Left ventricle myocardium inferior (tissue), 1 donor: Measurements from ENCODE around the gene HYCC1. TPM values are rescaled to one million over a fixed set of nuclear protein-coding genes. Genes with fewer than 3 reads are reported as not detected.
"Not testable (repeated sequence)": the region's sequence is repeated elsewhere in the genome, so short reads cannot be mapped to it uniquely, and the experiment has no call there.

Source experiments
- DNase-seq: peaks from one replicate; pipeline ENCODE4 v3.0.0-alpha.2; 2020
- H3K27ac ChIP-seq: fragments of 200-600 bp; replicated peaks from 2 replicates; pipeline ENCODE4 v1.8.0; 2021
- H3K27me3 ChIP-seq: fragments of 200-600 bp; 2 replicates; pipeline ENCODE4 v1.8.0; 2021; ENCODE audit warnings: low read depth
- H3K36me3 ChIP-seq: fragments of 200-600 bp; 2 replicates; pipeline ENCODE4 v1.8.0; 2021
- H3K4me1 ChIP-seq: fragments of 200-600 bp; 2 replicates; pipeline ENCODE4 v1.8.0; 2021
- H3K4me3 ChIP-seq: fragments of 200-600 bp; 2 replicates; pipeline ENCODE4 v1.8.0; 2021; ENCODE audit warnings: mild to moderate bottlenecking, moderate library complexity
- H3K9me3 ChIP-seq: fragments of 200-600 bp; replicated peaks from 2 replicates; pipeline ENCODE4 v1.8.0; 2021
- intact Hi-C: fragments of 100-400 bp; cut with micrococcal nuclease; formaldehyde crosslinking; loops from one replicate; pipeline ENCODE4 v1.11.0; 2022
- total RNA-seq: library from RNA; stranded (reverse); fragmentation: NEBNext Ultra II Directional; extraction: Animal tissue kit (Norgen Biotek cat#: 25700); gene quantifications from one replicate; pipeline ENCODE4 v1.2.1, GENCODE V29; 2021
- TF ChIP-seq, protein P1 (sequence below): fragments of 200-600 bp; IDR thresholded peaks from 2 replicates; pipeline ENCODE4 v1.8.0; 2021; ENCODE audit warnings: antibody characterized with exemption, mild to moderate bottlenecking, borderline replicate concordance
- donor health status: DM: no; HTN: yes; CAD: no; lungs with severe emphysema.

The HYCC1 gene
- total RNA-seq, 1 donor from 2014 or later = 34.8 TPM

DNA sequence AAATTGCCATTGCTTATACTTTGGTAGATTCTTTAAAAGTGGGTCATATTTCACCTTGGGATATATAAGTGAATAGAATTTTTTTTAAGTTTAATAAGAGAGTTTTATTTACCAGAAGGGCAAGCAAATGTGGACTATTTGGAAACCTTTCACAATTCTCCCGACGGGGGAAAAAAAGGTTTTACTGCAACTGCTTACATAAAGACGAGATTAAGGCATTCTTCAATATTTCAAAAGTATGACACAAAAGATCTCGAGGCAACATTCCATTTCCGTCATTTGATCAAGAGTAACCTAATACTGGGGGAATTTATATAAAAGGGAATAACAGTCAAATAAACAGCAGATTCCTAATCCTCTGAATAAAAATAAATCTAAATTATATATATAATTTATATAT, 28.5 kb downstream of the HYCC1 start:
- no peak for DNase-seq
- Histone ChIP-seq H3K9me3 (no peaks in the 10 kb centered on the region), H3K27me3 (no peaks in the 10 kb centered on the region), H3K36me3 (no peaks in the 10 kb centered on the region), H3K4me1 (peaks cover 14% of the 10 kb centered on the region), H3K4me3 (no peak overlapping the region), H3K27ac (no peak overlapping the region)
- intact Hi-C loops = no loop called here
- TF ChIP-seq, protein P1, sequence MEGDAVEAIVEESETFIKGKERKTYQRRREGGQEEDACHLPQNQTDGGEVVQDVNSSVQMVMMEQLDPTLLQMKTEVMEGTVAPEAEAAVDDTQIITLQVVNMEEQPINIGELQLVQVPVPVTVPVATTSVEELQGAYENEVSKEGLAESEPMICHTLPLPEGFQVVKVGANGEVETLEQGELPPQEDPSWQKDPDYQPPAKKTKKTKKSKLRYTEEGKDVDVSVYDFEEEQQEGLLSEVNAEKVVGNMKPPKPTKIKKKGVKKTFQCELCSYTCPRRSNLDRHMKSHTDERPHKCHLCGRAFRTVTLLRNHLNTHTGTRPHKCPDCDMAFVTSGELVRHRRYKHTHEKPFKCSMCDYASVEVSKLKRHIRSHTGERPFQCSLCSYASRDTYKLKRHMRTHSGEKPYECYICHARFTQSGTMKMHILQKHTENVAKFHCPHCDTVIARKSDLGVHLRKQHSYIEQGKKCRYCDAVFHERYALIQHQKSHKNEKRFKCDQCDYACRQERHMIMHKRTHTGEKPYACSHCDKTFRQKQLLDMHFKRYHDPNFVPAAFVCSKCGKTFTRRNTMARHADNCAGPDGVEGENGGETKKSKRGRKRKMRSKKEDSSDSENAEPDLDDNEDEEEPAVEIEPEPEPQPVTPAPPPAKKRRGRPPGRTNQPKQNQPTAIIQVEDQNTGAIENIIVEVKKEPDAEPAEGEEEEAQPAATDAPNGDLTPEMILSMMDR = no peak

DNA sequence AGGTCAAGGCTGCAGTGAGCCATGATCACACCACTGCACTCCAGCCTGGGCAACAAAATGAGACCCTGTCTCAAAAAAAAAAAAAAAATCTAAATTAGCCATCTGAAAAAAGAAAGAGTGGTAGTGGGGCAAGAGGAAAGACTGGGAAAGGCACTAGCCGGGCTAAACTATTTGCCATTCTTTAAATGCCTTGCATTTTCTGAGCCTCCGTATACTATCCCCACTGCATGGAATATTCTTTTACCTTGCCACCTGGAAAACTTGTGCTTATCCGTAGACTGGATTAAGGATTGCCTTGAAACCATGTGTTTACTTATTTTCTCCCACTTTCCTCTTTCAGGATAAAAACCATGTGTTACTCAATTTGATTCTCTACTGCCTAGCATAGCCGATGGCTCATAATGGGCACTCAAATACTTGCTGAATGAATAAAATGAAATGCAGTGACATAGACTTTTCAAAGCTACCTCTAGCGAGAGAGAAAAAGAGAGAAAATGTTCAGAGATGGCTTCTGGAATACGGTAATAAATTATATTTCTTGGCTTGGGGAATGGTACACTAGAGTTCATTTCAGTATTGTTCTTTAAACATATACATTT, 30.6 kb downstream of the HYCC1 start:
- no peak overlapping the region for H3K4me3 ChIP-seq
- TF ChIP-seq, protein P1 = no peak
- H3K27ac ChIP-seq = no peak overlapping the region
- no peak for DNase-seq
- intact Hi-C loops = no loop called here
- peaks cover 1% of the 10 kb centered on the region for H3K36me3 ChIP-seq
- no peaks in the 10 kb centered on the region for H3K4me1 ChIP-seq
- no peaks in the 10 kb centered on the region for H3K27me3 ChIP-seq
- H3K9me3 ChIP-seq = no peaks in the 10 kb centered on the region

- intact Hi-C loops = no loop called here
- no peak for DNase-seq
- Histone ChIP-seq H3K4me1 (no peaks in the 10 kb centered on the region), H3K36me3 (peaks cover 30% of the 10 kb centered on the region), H3K4me3 (no peak overlapping the region), H3K27ac (no peak overlapping the region), H3K9me3 (no peaks in the 10 kb centered on the region), H3K27me3 (no peaks in the 10 kb centered on the region)
- TF ChIP-seq, protein P1 = no peak
Observed at GRCh38 chr7:22980422-22980821, 33.5 kb downstream of the HYCC1 start.

DNA sequence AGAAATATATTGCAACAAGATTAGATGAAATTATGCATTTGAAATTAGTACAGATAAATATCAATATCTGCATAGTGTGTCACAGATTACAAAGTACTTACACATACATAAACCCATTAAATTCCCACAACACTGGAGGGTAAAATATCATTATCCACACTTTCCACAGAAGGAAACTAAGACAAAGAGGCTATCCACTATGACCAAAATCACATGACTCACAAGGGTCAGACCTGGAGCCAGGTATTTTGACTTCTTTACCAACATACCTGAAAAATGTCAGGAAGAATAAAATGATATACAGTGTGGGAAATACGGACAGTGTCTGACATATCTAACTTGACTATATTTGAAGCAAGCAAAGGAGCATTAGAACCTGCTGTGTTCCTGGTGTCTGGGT, 34.1 kb downstream of the HYCC1 start:
- H3K36me3 ChIP-seq = peaks cover 33% of the 10 kb centered on the region
- no peak overlapping the region for H3K27ac ChIP-seq
- no peaks in the 10 kb centered on the region for H3K9me3 ChIP-seq
- no peak for DNase-seq
- no peaks in the 10 kb centered on the region for H3K27me3 ChIP-seq
- TF ChIP-seq, protein P1 = no peak
- no peaks in the 10 kb centered on the region for H3K4me1 ChIP-seq
- no peak overlapping the region for H3K4me3 ChIP-seq
- intact Hi-C loops = no loop called here

- Histone ChIP-seq H3K9me3 (no peaks in the 10 kb centered on the region), H3K4me1 (no peaks in the 10 kb centered on the region), H3K27me3 (no peaks in the 10 kb centered on the region), H3K36me3 (peaks cover 38% of the 10 kb centered on the region), H3K27ac (no peak overlapping the region), H3K4me3 (no peak overlapping the region)
- intact Hi-C loops = no loop called here
- TF ChIP-seq, protein P1 = no peak
- DNase-seq = no peak
Observed at GRCh38 chr7:22979251-22979650, 34.7 kb downstream of the HYCC1 start.

DNA sequence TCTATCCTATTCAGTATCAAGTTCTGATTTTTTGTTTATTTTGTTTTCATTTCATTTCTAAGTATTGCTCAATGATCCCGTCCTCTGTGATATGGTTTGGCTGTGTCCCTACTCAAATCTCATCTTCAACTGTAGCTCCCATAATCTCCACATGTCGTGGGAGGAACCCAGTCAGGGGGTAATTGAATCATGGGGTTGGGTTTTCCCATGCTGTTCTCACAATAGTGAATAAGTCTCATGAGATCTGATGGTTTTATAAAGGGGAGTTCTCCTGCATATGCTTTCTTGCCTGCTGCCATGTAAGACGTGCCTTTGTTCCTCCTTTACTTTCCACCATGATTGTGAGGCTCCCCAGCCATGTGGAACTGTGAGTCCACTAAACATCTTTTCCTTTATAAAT, 39.3 kb downstream of the HYCC1 start:
- H3K4me3 ChIP-seq, intact Hi-C loops, H3K9me3 ChIP-seq, H3K27ac ChIP-seq, H3K27me3 ChIP-seq, H3K4me1 ChIP-seq, DNase-seq: not testable (repeated sequence)
- peaks cover 65% of the 10 kb centered on the region for H3K36me3 ChIP-seq
